GM18858 (cell line): ENCODE measurements around the gene ARHGEF6.
"Not testable (repeated sequence)": the region's sequence is repeated elsewhere in the genome, so short reads cannot be mapped to it uniquely, and the experiment has no call there.

Experiments used
- ATAC-seq: cut with Tn5 transposase; IDR thresholded peaks from one replicate; pipeline ENCODE4 v1.9.1; 2021; ENCODE audit not compliant: unreplicated experiment

ARHGEF6 gene

GRCh38 chrX:136783159-136783558 is 2.4 kb upstream of the ARHGEF6 start:
- ATAC-seq, result no peak

- no peak for ATAC-seq
These were observed 557 bp upstream of the ARHGEF6 start for GRCh38 chrX:136781180-136781797.

DNA sequence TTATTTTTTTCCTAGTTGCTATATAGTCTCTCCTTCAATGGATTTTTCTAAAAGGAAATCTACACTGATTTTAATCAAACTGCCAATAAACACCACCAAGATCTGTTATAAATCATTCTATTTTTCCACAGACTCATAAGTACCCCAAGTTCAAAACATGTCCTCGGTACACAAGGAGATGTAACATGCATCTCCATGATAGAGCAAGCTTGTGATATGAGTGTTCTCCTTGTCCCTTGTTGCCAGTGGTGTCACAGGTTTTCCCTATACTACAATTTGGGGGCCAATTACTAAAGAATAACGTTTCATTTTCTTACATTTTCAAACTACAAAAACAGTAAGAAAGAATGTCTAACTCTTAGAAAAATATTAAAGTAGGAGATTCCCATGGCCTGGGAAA is 491 bp downstream of the ARHGEF6 start:
- ATAC-seq, result no peak

DNA sequence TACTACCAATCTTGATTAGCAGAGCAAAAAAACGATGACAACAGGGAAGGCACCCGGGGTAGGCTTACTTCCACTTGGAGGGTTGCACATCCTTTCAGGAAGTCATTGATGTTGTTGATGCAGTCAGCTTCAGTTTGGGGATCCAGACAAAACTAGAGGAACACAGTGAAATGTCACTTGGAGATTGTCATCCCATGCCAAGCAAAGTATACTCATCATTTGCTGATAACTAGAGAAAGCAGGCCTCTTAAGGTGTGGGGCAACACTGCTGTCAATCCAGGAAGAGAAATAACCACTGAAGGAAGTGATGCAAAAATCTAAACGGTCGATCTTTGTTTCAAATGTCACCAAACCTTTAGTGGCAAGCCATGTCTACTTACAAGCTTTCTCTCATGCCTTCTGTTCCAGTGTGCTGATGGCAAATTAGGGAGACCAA is 1.4 kb downstream of the ARHGEF6 start:
- peak; percentile 40 for ATAC-seq

DNA sequence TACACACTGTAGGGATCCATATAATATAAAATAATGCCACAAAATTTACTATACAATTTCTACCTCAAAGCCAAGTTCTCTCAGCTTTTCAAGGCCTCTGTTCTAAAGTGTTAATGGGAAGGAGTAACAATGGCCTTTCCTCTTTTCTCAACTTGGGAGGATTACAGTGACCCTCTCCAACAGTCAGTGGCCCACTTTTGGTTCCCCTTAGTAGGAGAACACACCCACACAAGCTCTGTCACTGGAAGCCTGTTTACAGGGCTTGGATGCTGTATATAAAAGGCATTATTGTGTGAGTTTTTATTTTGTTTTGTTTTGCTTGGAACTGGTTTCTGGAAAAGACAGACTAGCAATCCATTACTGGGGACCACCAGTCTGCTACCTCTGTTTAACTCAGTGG is 1.8 kb downstream of the ARHGEF6 start:
- no peak for ATAC-seq

DNA sequence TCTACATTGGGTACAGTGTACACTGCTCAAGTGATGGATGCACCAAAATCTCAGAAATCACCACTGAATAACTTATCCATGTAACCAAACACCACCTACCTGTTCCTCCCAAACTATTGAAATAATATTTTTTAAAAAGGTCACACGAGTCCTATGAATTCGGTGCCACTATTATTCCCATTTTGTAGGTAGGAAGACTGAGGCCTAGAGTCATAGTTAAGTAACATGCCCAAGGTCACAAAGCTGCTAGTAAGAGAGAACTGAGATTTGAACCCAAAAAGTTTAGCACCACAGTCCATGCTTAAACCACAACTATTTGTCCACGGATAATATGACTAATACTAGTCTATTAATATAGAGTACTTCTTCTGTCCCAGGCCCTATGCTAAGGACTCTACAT is 2.7 kb downstream of the ARHGEF6 start:
- ATAC-seq, result no peak

DNA sequence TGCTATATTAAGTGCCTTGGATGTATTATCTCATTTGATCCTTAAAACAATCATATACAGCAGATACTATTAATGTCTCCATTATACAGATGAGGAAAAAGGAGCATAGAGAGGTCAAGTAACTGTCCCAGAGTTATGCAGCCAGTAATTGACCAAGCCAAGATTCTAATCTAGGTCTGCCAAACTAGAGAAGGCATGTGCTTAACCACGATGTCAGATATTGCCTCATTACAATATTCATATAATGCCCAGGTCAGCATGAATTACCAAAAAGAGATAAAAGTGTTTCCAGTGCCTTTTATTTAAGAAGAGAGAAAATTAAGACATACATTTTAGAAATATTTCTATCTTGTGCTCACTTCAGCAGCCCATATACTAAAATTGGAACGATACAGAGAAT is 7.1 kb downstream of the ARHGEF6 start:
- no peak for ATAC-seq

DNA sequence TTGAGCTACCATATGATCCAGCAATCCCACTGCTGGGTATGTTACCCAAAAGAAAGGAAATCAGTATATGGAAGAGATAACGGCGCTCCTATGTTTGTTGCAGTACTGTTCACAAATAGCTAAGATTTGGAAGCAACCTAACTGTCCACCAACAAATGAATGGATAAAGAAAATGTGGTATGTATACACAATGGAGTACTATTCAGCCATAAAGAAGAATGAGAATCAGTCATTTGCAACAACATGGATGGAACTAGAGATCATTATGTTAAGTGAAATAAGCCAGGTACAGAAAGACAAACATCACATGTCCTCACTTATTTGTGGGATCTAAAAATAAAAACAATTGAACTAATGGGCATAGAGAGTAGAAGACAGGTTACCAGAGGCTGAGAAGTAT is 8.9 kb downstream of the ARHGEF6 start:
- not testable (repeated sequence) for ATAC-seq

DNA sequence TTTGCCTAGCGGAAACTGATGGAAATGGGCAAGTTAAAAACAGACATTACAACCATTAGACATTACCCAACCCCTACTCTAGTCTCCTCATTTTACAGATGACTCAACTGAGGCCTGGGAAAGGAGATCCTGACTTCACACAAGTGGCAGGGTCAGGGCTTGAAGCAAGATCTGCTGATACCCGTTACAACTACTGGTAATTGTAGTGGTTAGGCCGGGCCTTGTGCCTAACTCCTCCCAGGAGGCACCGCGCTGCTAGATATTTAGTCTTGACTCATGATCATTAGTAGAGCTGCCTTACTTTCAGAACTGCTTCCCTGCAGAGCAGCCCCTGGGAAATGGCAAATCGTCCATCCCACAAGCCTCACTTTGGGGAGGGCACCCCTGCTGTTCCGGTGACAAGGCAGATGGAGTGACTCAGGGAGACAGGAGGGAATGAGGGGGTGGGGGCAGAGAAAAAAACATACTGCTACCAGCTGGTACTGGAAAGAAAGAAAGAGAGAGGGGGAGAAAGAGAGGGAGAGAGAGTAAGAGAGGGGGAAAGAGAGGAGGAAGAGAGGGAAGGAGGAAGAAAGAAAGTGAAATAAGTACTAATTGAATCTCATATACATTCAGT is 12.2 kb downstream of the ARHGEF6 start:
- ATAC-seq, result no peak

- ATAC-seq, result peak; percentile 49
These were observed 13.4 kb downstream of the ARHGEF6 start for GRCh38 chrX:136767104-136767941.

DNA sequence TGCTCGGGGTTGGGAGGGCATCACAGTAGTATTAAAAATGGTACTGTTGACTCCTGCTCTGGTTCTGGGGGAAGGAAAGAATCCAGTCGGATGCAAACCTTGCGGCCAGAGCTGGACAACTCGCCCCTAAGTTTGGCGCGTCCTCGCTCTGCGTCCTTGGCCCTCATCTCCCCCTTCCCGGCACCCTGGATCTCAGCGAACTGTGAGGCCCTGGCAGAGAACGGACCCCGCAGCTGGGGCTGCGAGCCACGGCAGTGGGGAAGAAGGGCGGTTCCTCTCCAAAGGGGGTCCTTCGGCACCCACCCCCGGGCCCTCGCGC is 14.0 kb downstream of the ARHGEF6 start:
- ATAC-seq, result no peak

DNA sequence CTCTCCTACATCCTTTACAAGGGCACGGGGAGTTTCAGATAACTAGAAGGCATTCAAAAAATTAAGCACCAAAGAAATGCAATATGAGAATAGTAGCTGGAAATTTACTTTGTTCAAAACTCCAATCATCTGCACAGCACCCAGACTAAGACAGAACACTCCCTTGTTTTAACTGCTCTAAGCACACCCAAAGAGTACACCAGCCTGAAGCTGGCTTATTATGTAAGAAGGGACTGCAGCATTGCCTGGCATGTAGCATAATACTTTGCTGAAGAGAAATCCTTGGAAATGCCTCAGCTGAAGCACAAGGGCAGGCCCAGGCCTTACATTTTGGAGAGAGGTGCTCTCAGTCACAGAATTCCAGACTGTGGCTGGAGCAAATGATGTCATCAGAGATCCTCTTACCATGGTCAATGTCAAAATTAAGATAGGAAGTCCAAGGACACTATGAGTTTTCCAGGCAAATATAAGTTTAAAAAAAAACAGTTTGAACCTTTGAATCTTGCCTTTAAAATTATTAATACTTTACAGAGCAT is 14.8 kb downstream of the ARHGEF6 start:
- no peak for ATAC-seq

- no peak for ATAC-seq
These were observed 16.5 kb downstream of the ARHGEF6 start for GRCh38 chrX:136764206-136764605.

DNA sequence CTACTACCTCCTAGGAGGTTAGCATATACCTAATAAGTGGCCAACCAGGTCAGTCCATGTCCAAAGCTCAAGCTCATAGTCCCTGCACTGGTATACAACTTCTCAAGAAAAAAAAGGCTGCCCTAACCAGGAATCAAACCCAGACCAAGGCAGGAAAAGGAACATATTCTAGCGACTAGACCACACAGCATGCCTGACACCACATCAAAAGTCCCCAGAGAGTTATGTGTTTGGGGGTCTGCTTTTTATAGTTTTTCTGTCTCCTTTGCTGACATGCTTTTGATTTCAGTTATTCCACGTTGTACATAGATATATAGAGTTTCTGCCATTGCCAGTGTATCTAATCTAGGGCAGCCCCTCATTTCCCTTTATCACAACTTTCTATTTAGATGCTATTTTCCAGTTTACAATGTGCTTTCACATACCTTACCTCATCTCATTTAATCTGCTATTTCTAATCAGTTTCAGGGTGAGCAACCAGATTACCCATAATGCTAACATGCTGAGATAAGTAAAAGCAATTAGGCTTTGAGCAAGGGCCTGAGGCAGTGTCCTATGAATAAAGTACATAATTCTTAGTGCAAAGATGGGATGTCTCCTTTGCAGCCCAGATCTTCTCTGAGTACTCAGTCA is 17.8 kb downstream of the ARHGEF6 start:
- ATAC-seq, result no peak

DNA sequence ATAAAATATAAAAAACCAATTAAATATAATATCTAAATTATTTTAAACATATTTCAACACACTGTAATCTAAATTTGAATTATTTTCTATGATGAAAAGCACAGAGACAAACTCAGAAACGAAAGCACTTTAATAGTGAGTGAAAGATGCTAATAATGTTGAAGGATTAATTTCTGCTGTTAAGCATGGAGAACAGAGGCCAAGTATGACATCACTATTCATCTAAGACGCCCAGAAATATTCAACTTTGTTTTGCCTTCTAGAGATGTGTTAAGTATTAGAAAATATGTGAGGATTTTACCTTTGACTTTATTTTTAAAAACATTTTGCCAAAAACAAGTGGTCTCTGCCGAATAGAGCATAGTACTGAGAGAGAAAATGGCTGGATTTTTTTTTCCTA is 19.3 kb downstream of the ARHGEF6 start:
- ATAC-seq, result no peak

GRCh38 chrX:136759968-136760367 is 20.8 kb downstream of the ARHGEF6 start:
- peak; percentile 79 for ATAC-seq

DNA sequence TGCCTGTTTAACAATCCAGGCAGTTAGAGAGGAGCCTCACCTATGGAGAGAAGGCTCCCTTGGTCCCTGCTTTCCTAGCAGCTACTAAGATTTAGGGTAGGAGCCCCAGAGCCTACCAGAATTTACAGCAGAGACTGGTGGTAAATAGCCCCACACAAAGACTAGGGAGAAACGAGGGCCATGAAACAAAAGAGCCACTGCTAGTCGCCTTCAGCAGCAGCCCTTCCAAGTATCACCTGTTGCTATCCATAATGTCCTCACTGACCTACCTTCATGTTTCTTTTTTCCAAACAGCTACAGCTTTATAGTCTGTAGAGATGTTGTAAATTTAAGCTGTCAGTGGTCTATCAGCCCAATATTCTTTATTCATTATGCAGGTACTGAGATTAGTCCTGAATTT is 25.3 kb downstream of the ARHGEF6 start:
- ATAC-seq, result no peak

DNA sequence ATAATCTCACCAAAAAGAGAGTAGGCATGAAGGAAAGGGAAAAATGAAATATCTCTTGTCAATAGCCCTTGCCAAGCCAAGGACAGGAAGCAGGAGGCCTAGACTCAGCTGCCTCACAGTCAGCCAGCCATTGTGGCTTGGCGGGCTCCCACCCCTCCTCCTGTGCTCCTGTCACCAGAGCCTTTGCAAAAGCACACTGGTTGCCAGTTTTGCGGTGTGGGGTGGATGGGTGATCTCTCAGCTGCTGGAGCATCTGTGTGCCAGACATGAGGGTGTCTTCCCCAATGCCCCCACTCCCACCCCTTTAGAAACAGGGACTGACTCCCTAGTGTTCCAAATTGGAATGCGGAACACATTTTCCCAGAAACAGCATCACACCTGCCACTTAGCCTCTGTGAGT is 26.1 kb downstream of the ARHGEF6 start:
- no peak for ATAC-seq

DNA sequence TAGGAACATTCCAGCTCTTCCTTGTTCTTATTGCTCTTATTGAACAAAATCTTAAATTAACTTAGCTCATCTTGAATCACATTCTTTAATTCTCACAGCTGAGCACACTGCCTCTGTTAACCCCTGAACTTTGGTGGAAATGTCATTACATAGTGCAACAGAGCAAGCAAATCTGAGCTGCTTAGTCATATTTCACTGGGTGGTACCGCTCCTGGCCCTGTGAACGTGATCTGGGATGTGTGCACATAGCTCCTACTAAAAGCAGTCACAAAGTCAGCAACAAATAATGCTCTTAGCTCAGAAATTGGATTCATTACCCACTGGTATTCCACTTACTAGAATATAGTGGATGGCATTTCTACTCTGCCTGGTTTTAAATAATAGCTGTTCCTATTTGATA is 27.9 kb downstream of the ARHGEF6 start:
- ATAC-seq, result no peak

GRCh38 chrX:136752346-136752745 is 28.4 kb downstream of the ARHGEF6 start:
- no peak for ATAC-seq

- ATAC-seq, result no peak
These were observed 30.4 kb downstream of the ARHGEF6 start for GRCh38 chrX:136750364-136750763.
